ENCODE results near the gene TMEM131. TPM values are rescaled to one million over a fixed set of nuclear protein-coding genes. Genes with fewer than 3 reads are reported as not detected.

Gene TMEM131
- total RNA-seq, 1 donor from 2014 or later = 36.6 TPM

DNA sequence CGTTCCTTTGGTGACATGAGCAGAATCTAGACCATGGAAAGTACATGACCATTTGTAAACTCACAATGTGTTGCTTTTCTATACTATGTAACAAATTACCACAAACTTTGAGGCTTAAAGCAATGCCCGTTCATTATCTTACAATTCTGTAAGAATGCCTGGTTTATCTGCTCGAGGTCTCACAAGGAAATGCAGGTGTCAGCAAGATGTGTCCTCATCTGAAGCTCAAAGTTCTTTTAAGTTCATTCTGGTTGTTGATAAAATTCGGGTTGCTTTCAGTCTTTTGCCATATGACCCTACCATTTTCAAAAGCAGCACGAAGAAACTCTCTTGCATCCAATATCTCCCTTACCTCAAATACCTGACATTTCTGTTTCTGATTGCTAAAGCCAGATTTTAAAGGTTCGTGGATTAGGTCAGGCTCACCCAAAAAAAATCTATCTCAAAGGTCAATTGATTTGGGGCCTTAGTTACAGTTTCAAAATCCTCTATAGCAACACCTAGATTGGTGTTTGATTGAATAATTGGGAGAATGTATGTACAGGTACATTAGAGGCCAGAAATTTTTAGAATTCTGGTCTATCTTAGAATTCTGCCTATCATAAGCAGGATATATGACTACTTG, 125.9 kb downstream of the TMEM131 start:
- no peaks in the 10 kb centered on the region for H3K27me3 Mint-ChIP-seq (ENCODE audit: unreplicated experiment)
- peaks cover 15% of the 10 kb centered on the region for H3K36me3 Mint-ChIP-seq (ENCODE audit: unreplicated experiment)
- TF ChIP-seq, protein P1, sequence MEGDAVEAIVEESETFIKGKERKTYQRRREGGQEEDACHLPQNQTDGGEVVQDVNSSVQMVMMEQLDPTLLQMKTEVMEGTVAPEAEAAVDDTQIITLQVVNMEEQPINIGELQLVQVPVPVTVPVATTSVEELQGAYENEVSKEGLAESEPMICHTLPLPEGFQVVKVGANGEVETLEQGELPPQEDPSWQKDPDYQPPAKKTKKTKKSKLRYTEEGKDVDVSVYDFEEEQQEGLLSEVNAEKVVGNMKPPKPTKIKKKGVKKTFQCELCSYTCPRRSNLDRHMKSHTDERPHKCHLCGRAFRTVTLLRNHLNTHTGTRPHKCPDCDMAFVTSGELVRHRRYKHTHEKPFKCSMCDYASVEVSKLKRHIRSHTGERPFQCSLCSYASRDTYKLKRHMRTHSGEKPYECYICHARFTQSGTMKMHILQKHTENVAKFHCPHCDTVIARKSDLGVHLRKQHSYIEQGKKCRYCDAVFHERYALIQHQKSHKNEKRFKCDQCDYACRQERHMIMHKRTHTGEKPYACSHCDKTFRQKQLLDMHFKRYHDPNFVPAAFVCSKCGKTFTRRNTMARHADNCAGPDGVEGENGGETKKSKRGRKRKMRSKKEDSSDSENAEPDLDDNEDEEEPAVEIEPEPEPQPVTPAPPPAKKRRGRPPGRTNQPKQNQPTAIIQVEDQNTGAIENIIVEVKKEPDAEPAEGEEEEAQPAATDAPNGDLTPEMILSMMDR (IDR thresholded peaks at IDR 0.05; ENCODE audit: partially characterized antibody, unreplicated experiment) = no peak
- H3K9me3 Mint-ChIP-seq (ENCODE audit: unreplicated experiment) = peaks cover 6% of the 10 kb centered on the region
- no peak overlapping the region for H3K27ac Mint-ChIP-seq (ENCODE audit: unreplicated experiment)
- DNase-seq = no peak
- no peak overlapping the region for H3K4me3 Mint-ChIP-seq (ENCODE audit: unreplicated experiment)
- no peaks in the 10 kb centered on the region for H3K4me1 Mint-ChIP-seq (ENCODE audit: low read depth, unreplicated experiment)

DNA sequence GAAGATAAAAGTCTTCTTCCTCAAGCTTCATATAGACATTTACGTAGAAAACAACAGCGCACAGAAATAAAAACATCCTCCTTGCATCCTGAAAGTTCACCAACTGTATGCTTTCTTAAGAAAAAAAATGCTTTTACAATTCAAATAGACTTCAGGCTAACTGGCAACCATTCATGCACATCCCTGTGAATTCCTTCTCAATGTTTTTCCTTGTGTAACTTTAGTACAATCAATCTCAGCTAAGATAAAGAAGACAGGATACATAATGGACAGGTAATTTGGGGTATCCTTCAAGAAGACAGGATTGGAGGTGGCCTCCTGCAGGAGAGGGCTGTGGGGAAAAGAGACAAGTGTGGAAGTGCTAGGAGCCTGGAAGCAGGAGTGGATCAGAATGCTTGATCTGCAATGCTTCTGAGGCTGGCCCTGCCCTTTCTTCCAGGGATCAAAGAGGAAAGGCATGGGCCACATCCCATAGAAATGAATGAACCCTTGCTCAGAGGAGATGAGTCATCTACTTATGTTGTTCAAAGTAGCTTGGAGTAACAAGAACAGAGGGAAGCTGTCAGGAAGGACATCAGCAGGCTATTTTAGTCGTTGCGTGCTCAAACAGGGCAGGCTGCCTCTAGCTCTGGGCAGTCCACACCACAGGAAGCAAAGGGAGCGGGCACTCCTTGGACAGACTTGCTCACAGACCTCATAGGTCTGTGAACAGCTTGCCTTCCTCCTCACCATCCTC, 126.6 kb downstream of the TMEM131 start:
- Mint-ChIP-seq H3K4me1 (ENCODE audit: low read depth, unreplicated experiment) (no peaks in the 10 kb centered on the region), H3K4me3 (ENCODE audit: unreplicated experiment) (no peak overlapping the region), H3K27ac (ENCODE audit: unreplicated experiment) (no peak overlapping the region), H3K9me3 (ENCODE audit: unreplicated experiment) (peaks cover 5% of the 10 kb centered on the region), H3K36me3 (ENCODE audit: unreplicated experiment) (peaks cover 12% of the 10 kb centered on the region), H3K27me3 (ENCODE audit: unreplicated experiment) (no peaks in the 10 kb centered on the region)
- DNase-seq = no peak
- TF ChIP-seq, protein P1 (IDR thresholded peaks at IDR 0.05; ENCODE audit: partially characterized antibody, unreplicated experiment) = no peak

DNA sequence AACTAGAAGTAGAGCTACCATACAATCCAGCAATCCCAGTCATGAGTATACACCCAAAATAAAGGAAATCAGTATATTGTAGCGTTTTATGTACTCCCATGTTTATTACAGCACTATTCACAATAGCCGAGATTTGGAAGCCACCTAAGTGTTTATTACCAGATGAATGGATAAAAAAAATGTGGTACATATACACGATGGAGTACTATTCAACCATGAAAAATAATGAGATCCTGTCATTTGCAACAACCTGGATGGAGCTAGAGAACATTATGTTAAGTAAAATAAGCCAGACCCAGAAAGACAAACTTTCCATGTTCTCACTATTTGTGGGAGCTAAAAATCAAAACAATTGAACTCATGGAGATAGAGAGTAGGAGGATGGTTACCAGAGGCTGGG, 131.9 kb downstream of the TMEM131 start:
- H3K27ac Mint-ChIP-seq (ENCODE audit: unreplicated experiment) = no peak overlapping the region
- TF ChIP-seq, protein P1 (IDR thresholded peaks at IDR 0.05; ENCODE audit: partially characterized antibody, unreplicated experiment) = no peak

DNA sequence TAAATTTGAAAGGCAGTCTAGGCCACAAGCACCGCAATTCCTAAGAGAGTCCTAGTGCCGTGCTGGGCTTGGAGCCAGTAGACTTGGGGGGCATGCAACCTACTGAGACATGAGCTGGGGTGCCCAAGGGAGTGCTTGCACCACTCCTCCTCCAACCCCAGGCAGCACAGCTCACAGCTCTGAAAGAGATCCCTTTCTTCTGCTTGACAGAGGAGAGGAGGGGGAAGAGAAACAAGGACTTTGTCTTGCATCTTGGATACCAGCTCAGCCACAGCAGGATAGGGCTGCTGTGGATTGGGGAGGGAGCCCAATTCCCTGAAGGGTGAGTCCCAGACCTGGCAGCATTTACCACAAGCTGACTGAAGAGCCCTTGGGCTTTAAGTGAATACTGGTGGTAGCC, 134.6 kb downstream of the TMEM131 start:
- H3K4me3 Mint-ChIP-seq (ENCODE audit: unreplicated experiment) = no peak overlapping the region
- peaks cover 4% of the 10 kb centered on the region for H3K27me3 Mint-ChIP-seq (ENCODE audit: unreplicated experiment)
- H3K9me3 Mint-ChIP-seq (ENCODE audit: unreplicated experiment) = peaks cover 6% of the 10 kb centered on the region
- DNase-seq = no peak
- no peaks in the 10 kb centered on the region for H3K4me1 Mint-ChIP-seq (ENCODE audit: low read depth, unreplicated experiment)
- H3K36me3 Mint-ChIP-seq (ENCODE audit: unreplicated experiment) = peaks cover 14% of the 10 kb centered on the region
- H3K27ac Mint-ChIP-seq (ENCODE audit: unreplicated experiment) = no peak overlapping the region
- TF ChIP-seq, protein P1 (IDR thresholded peaks at IDR 0.05; ENCODE audit: partially characterized antibody, unreplicated experiment) = no peak

More for the DNA sequence above, 131.9 kb downstream of the TMEM131 start:
- Mint-ChIP-seq H3K27me3 (ENCODE audit: unreplicated experiment) (peaks cover 4% of the 10 kb centered on the region), H3K36me3 (ENCODE audit: unreplicated experiment) (peaks cover 14% of the 10 kb centered on the region), H3K4me3 (ENCODE audit: unreplicated experiment) (no peak overlapping the region), H3K4me1 (ENCODE audit: low read depth, unreplicated experiment) (no peaks in the 10 kb centered on the region), H3K9me3 (ENCODE audit: unreplicated experiment) (peaks cover 8% of the 10 kb centered on the region)
- no peak for DNase-seq

DNA sequence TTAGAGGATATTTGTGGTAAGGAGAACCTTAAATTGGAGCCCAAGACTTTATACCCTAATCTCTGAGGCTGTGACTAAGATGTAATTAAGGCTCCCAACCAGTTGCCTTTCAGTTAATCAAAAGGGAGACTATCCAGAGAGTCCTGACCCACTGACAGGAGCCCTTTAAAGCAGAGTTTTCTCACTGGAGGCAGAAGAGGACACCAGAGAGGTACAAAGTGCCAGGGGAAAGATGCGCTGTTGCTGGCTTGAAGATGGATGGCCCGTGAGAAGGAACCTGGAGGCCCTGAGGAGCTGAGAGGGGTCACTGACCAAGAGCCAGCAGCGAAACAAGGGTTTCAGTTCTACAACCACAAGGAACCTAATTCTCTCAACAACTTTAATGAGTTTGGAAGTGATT, 137.3 kb downstream of the TMEM131 start:
- Mint-ChIP-seq H3K9me3 (ENCODE audit: unreplicated experiment) (peaks cover 3% of the 10 kb centered on the region), H3K36me3 (ENCODE audit: unreplicated experiment) (peaks cover 7% of the 10 kb centered on the region), H3K27ac (ENCODE audit: unreplicated experiment) (no peak overlapping the region), H3K27me3 (ENCODE audit: unreplicated experiment) (no peaks in the 10 kb centered on the region), H3K4me1 (ENCODE audit: low read depth, unreplicated experiment) (no peaks in the 10 kb centered on the region), H3K4me3 (ENCODE audit: unreplicated experiment) (no peak overlapping the region)
- DNase-seq = no peak
- TF ChIP-seq, protein P1 (IDR thresholded peaks at IDR 0.05; ENCODE audit: partially characterized antibody, unreplicated experiment) = no peak
